Measurements from ENCODE around the gene ZFP1. TPM values are rescaled to one million over a fixed set of nuclear protein-coding genes. Genes with fewer than 3 reads are reported as not detected.

Gene ZFP1
- 12.2 and 13.8 TPM in 2 replicates for total RNA-seq

DNA sequence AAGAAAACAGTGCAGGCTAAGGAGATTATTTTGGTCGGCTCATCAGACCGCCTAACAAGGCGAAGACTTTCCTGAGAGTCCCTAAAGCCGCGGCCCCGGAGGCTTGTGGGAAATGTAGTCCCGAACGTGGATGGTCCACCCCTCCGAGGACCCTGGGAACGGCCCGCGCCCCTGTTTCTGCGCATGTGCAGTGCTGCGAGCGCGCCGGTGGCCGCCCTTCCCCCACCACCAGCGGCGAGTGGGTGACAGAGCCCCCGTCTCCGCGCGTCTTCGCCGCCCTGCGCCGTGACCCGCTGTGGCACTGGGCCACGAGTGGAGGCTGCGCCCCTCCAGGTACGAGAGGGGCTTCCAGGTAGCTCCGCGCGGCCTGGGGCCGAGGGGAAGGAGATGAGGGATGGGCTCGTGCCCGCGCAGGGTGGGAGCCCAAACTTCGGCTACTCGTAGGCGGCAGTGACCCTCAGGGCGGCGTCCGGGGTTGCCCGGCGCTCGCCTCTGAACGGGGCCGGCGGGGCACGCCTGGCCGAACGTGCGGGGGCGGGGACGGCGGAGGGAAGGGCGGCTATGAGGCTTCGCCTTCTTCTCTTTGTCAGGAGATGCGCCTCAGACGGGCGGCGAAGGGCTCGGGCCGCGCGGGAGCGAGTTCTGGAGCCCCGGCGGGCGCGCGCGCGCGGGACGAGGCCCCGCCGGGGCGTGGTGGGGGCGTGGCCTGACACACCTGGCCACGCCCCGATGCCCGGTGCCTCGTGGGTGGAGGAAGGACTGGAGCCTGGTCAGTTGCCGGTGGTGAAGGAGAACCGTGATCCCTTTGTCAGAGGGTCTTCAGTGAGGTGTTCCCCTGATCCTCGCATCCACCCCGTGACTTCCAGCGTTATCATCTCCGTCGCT lies at the start of gene ZFP1:
Gene ZFP1, plus strand, starts transcription at position 214 of the 885 bp plus-strand sequence. CDS start 4,428 bp downstream, outside the sequence.

DNA sequence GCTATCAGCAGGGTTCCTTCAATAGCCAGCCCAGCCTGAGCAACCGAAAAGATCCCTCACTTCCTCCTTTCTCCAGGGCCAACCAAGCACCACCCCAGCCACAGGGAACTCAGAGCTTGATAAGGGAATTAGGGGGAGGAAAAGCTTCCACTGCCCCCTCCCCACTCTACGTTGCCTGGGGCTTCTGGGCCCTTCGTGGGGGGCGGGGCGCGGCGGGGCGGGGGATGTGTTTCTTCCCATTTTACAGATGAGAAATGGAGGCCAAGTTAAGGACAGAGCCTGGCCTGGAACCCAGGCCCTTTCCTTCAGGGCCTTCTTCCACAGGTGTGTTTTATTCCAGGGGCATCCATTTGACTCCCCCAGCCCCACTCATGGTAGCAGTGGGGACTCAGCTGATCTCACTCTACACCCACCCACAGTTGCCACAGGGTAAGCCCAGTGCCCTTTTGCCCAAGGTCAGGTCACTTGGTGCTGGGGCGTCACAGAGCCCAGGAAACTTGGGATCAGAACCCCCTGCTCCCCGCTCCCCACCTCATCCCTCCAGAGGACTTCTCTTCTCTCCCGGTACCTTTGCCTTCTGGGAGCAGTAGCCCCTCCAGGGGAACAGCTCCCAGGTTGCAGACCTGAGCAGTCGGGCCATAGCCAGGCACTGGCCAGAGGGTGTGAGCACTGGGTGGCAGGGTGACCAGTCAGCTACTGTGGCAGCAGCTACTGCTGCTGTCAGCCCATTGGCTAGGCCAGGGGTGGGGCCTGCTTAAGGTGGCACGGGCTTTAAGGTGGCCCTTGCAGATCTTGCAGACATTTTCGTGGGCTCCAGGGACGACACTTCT lies 32.0 kb upstream of the ZFP1 start, which contains the start of gene LDHD:
Gene LDHD, minus strand, starts transcription at position 700 of the 830 bp plus-strand sequence. Its CDS starts 60 bp downstream, at position 640.

DNA sequence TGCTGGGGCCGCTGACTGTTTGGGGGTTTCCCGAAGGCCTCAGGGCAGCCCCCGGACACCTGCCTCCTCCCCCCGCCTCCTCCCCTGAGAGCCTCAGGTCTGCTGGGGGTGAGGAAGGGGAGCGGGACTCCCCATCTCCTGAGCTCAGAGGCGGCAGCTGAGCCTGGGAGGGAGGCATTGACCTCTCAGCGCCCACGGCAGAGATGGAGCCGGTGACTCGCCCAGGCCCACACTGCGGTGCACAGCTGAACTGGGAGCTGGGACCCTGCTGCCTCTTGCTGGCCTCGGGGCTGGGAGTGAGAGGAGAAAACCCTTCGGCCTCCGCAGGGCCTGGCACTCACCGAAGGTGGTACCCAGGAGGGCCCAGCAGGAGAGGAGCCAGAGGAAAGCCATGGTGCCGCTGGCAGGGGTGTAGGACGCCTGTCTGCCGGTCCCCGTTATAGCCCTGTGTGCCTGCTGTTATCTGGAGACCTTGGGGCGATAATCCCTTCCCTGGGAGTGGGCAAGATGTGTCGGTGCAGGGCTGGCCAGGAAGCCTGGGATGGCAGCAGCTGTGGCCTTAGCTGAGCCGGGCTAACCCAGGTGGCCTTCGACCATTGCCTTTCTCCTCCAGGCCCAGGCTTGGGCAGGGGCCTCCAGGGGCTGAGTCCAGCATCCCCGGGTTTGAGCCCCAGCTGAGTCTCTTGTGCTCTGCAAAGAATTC lies 58.6 kb downstream of the ZFP1 start, which contains the start of gene CTRB2:
Gene CTRB2, minus strand, starts transcription at position 413 of the 703 bp plus-strand sequence. Its CDS starts 20 bp downstream, at position 393.

DNA sequence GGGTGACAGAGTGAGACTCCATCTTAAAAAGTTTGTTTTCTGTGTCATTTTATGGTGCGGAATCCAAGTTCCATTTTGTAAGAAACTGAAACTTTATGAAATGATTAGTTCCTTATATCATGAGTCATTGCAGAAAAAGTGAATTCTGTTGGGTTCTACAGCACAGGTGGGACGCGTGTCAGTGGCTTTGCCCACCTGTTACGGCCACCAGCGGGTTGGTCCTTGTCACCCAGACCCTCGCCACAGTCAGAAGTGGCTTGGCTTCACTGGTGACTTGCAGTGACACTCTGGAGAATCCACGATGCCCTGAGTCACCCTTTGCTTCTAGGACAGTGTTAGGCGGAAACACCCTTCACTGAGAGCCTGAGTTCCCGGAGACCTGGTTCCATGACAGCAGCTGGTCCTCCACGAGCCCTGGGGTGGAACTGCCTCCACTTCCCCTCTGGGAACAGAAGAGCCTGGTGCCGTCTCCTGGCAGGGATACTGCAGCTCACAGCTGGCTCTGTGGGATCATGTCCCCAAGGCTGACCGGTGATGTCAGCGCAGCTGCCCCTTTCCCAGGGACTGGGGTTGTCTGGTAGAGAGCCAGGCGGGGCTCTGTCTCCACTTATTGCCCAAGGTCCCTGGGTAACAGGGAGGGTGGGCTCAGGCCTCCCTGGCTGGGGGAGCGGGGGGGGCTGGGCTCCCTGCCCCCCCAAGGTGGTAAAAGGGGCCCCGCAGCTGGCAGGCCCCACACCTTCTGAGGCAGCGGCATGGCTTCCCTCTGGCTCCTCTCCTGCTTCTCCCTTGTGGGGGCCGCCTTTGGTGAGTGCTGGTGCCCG lies 70.1 kb downstream of the ZFP1 start, which contains the start of gene CTRB1:
Gene CTRB1, plus strand, starts transcription at position 733 of the 821 bp plus-strand sequence. Its CDS starts 20 bp downstream, at position 753.

Other genes with a start within 250 kb of the ZFP1 start
- 9.2 and 20.7 TPM in 2 replicates for gene WDR59, start 163.4 kb upstream of the ZFP1 start, total RNA-seq
- gene ZNRF1, start 149.5 kb upstream of the ZFP1 start, total RNA-seq, result 27.5 and 45.6 TPM in 2 replicates
- 0.16 and 0.52 TPM in 2 replicates for gene LDHD, start 31.7 kb upstream of the ZFP1 start, total RNA-seq
- gene CTRB2, start 58.6 kb downstream of the ZFP1 start, total RNA-seq, result not detected in 2 replicates
- not detected in 2 replicates for gene CTRB1, start 70.5 kb downstream of the ZFP1 start, total RNA-seq
- gene BCAR1, start 103.1 kb downstream of the ZFP1 start, total RNA-seq, result 69.4 and 81.5 TPM in 2 replicates

Measured in epithelial cell of alveolus of lung (primary cell).